HG03439 (cell line): ENCODE measurements around the gene ANP32A.

Experiments used
- ATAC-seq: cut with Tn5 transposase; IDR thresholded peaks from one replicate; pipeline ENCODE4 v1.9.1; 2021; ENCODE audit warnings: mild to moderate bottlenecking, moderate library complexity; ENCODE audit not compliant: unreplicated experiment

ANP32A gene

DNA sequence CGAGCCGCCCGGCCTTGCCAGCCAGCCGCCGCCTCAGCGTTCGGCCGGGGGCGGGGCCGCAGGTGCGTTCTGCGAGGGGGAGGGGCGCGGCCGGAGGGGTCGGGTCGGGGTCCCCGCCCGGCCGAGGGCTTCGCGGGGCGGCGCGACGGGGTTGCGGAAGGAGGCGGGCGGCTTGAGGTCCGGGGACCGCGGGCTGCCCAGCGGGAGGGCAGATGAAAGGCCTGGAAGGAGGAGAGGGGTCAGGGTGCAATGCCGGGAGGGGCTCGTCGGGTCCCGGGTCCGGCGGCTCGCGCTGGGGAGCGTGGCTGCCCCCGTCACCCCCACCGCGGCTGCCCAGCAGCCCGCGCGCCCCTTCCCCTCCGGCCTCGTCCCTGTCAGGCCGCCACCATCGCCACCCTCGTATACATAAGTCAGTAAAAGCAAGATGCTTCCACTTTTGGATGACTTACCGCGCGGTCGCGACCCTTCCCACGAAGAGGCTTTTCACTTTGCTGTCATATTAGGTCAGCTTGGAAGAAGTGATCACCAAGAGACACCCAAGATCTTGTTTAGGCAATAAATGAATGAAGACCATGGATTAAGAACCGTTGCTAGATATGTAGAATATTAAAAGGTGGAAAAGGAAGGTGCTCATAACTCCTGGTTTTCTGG lies 620 bp upstream of the ANP32A start:
- ATAC-seq = peak; percentile 15

GRCh38 chr15:68819495-68820294 lies 1.0 kb downstream of the ANP32A start:
- no peak for ATAC-seq

DNA sequence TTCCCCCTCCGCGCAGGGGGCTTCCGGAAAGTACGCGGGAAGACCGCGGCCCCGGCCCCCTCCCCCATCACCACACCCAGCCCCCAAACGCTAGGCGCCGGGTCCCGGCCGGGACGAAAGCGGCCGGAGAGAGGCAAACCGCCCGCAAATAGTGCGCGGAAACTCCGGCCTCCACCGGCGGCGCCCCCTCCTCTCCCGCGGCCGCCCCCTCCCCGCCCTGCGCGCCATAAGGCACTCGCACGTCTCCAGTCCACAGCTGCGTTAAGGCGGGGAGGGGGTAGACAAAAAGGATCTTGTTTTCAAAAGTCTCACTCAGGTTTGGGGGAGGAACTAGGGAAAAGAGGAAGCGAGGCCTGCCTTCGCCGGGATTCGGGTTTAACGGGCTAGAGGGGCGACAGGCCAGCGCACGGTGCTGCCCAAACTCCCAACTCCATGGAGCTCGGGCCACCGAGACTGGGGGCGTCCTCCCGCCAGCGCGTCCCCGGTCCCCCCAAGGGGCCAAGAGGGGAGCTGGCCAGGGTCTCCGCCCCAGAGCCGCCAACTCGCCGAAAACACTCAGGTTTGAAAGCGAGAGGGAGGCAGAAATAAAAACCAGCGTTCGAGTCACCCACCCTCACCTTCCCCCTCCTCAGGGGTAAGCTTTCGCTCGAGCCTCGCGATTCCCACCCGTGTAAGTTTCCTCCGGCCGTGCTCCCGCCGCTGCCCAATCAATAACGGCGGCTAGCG lies 1.8 kb downstream of the ANP32A start:
- no peak for ATAC-seq

- no peak for ATAC-seq
Measured at GRCh38 chr15:68818066-68818768, 2.5 kb downstream of the ANP32A start.

DNA sequence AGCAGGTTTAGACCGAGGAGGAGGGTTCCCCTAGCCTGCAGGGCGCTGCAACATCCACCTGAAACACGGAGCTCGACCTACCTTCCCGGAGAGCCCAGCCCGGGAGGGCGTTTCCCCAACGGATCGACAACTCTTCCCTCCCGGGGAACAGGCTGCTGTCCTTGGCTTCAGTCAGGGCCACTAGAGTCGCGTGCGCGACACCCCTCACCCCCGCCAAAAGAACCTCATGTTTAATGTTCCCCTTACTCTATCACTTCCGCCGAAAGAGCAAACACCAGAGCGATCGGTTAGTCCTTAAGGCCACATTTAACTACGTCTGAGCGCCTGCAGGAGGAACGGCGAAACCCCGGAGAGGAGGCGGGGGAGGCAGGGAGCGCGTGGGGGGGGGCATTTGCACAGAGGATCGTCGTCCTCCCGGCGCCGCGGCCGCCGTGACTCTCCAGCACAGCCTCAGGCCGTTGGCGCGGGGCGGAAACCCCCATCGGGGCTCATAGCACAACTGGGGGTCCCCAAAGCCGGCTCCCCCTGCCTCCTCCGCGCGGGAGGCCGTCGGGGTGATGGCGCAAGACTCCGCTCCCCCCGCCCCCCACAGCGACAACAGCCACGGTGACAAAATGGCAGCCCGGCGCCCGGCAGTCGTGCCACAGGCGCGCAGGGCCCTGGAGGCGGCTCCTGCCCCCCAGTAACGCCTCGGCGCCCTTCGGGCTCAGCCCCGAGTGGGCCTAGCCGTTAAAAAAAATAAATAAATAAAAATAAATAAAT lies 3.2 kb downstream of the ANP32A start:
- no peak for ATAC-seq

DNA sequence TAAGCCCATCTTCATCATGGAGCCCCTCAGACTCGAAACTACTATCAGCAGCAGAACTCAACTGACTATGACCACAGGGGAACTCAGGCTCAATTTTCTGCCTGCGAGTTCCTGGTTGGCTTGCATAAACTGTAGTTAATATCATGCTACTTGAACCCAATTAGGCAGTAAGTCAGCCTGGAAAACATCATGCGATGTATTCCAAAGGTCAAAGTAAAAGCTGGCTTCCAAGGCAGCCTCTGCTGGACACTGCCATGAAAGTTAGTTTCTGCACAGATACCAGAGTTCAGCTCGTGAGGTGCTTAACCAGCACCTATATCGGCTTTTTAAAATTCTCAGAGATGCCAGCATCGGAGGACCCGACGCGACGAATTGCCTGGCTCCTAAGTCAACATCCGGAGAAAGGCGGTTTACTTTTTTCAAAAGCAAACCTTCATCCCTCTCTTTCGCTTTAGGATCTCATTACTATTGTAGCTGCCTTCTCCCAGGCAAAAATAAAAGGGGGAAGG lies 3.8 kb downstream of the ANP32A start:
- ATAC-seq = no peak

DNA sequence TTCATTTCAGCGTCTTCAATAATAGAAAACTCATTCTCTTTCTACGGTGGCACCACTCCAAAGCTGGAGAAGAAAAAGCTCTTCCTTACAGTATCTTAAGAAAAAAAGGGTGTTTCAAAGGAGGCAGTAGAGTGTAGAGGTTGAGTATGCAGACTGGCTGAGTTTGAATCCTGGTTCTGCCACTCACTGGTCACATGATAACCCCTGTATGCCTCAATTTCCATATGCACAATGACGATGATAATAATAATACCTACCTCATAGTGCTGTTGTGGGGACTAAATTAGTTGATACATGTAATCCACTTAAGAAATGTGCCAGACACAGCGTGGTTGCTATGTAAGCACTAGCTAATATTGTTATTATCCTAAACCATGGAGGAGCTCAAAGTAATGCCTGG lies 4.5 kb downstream of the ANP32A start:
- ATAC-seq = no peak

- no peak for ATAC-seq
Measured at GRCh38 chr15:68815598-68815997, 5.1 kb downstream of the ANP32A start.

- no peak for ATAC-seq
Measured at GRCh38 chr15:68814596-68814995, 6.1 kb downstream of the ANP32A start.

GRCh38 chr15:68812597-68813431 lies 7.9 kb downstream of the ANP32A start:
- no peak for ATAC-seq

- ATAC-seq = no peak
Measured at GRCh38 chr15:68812069-68812468, 8.6 kb downstream of the ANP32A start.

DNA sequence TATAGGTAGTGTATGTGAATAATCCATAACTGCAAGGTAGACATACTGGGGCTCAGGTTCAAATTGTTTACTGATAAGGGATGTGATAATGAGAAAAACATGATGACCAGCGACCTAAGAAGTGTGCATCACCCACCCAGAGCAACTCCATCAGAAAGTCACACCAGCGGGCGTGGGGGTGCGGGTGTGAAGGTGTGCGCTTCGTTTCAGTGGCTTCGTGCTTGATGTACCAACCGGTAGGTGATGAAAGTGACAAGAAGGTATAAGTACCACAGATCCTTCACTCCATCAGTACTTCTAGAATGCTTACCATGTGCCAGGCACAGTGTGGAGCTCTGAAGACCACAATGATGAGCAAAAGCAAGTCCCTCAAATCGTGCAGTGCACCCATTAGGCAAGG lies 11.2 kb downstream of the ANP32A start:
- ATAC-seq = no peak

DNA sequence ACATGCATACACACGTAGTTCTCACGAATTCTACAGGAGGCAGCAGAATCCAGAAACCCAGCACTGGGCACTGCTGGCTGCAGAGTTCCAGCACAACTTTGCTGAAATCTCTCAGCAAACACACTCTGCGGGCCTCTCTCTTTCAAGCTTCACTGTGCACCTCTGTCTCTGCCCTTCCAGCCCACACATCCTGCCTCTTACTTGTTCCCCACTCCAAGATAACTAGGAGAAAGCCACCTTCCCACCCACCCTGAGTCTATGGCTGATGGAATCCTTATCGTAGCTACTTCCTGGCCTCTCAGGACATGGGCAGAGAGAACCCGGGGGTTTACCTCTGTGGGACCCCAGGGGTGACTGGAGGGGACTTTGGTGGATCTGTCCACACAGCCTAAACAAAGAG lies 11.9 kb downstream of the ANP32A start:
- no peak for ATAC-seq

DNA sequence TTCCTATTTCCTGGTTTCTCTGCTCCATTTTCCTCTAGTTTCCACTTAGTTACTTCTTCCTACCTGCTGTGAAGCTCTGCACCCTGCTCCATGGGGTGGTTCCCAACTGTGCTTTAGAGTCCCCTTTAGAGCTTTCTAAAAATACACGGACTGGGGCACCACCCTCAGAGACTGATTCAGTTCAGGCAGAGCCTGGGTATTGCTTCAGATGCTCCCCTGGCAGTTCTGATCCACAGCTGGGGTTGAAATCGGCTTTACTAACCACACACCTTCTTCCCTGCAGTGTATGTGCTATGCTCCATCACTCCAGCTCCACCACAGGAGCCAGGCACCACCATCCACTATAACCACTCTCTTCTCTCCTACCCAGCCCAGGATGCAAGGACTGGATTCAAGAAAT lies 12.6 kb downstream of the ANP32A start:
- no peak for ATAC-seq

DNA sequence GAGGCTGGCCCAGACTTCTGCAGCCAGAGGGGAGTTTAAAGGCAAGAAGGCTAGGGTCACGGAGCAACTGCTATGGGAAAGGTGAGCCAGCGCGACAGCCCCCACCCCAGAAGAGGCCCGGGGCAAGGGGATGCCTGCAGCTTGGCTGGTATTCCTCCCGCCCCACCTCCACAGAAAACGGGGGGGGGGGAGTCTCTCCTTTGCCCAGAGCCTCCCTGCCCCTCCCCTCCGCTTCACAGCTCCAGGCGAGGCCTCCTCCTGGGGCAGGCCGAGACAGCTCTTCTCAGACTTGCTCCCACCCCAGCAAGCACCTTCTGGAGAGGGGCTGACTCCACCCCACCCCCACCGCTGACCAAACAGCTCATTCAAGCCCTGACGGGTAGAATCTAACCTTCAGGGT lies 13.4 kb downstream of the ANP32A start:
- ATAC-seq = no peak

DNA sequence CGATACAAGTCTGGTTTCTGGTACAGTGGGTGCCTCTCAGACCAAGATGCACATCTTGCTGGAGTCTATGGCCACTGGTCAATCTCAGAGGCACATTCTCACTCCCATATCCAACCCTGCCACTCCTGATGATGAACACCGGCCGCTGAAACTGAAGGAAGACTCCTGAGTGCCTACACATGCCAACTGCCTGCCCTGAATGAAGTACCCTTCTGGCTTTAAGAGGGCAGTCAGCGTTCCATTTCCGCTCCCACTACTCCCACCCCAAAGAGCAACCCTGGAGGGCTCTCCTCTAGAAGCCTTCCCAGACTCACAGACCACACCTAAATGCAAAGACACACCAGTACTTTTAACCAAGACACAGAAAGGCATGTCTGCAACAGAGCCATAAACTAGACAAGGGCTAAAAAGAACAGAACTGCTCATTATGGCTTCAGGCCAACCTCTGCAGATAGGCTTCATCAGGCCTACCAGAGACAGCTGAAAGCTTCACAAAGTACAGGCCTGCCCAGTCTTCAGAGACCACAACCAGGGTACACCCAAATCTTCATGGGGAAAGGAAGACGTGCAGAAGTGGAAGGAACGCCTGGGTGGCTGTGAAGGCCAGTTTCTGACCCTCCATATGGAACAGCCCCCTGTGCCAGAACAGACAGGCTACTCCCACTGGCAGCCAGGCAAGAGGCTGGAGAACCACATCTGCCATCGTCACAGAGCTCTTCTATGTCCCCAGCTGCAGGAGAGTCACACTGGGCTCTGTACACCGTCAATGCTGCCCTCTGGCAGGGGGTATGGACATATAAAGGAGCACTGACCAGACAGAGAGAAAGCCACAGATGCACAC lies 14.3 kb downstream of the ANP32A start:
- no peak for ATAC-seq

DNA sequence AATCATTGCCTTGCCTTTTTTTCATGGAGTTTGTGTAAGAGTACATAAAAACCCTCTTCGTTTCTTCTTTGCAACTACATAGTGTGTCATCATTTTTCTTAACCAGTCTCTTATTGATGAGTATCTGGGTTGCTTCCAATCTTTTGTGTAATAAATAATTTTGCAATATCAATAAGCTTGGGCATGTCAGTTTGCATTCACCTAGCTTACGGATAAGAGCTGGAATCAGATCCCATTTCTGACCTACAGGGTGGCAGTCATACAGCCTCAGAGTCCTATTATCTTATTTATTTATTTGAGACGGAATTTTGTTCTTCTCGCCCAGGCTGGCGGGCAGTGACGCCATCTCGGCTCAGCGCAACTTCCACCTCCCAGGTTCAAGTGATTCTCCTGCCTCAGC lies 18.3 kb downstream of the ANP32A start:
- no peak for ATAC-seq

GRCh38 chr15:68801572-68802148 lies 19.0 kb downstream of the ANP32A start:
- ATAC-seq = no peak
